HG03565 (cell line): ENCODE results near the gene CHI3L1.

Source experiments
- ATAC-seq: cut with Tn5 transposase; IDR thresholded peaks from one replicate; pipeline ENCODE4 v1.9.1; 2021; ENCODE audit warnings: mild to moderate bottlenecking, moderate library complexity; ENCODE audit not compliant: unreplicated experiment

CHI3L1 gene

GRCh38 chr1:203153051-203153988 lies 33.2 kb downstream of the CHI3L1 start:
- no peak for ATAC-seq

- ATAC-seq: no peak
Observed at GRCh38 chr1:203152158-203153034, 34.1 kb downstream of the CHI3L1 start.

DNA sequence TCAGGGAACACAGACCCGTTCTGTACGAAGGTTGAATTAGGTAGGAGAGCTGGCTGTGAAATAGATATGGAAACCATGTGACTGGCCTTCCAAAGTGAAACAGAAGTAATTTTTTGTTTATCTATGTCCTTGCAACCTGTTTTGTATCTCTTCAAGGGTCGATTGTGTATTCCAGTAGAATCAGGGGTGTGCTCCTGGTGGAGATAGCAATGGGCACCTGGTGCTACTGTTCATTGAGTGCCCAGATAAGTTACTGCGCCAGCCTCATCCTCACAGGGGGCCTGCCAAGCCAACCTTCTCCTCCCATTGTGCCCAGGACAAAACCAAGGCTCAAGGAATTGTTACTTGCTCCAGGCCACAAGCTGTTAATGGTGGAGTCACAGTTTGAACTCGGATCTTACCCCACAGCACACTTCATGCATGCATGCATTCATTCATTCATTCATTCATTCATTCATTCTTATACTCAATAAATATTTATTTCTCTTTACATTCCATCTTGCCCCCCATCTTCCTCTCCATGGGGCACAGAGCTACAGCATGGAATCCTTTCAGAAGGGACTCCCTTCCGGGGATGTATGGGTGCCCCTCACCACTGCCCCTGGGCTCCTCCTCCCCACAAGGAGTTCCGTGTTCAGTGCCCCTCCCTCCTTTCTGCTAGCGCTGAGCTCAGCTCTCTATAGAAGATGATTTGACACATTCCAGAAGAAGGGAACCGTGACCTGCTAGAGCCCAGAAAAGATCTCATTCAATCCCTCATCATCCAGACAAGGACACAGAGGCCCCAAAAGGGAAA lies 34.9 kb downstream of the CHI3L1 start:
- no peak for ATAC-seq

DNA sequence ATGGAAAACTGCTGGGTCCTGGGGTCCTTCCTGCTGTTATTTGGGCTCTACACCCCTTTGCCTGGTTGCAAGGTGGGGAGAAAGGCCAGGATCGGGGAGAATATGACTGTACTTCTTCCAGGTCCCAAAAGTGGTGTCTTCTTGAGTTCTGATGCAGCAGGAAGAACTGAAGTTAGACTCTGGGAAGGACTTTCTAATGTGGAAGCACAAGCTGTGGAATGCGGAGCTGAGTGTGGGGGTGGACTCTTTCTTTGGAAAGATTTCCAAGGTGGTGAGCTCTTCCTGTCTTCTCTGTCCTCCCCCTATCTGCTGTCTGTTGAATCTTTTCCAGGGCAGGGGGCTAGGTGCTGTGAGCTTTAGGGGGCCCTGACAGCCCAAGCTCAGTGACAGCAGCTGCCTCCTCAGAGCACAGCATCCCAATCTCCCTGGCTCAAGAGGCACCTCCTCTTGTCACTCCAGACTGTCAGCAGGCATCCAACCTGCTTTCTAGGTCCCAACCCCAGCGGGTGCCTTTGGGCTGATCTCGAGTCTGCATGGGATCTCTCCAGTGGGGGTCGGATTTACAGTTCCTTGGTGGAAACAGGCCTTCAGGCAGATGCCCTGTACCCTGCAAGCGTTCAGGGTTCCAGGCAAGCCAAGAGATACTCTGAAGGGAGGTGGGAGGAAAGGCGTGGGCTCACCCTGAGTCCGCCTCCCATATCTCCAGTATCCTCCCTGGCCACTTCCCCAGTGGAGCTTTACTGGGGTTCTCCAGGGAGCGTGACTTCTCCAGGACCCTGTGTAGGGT lies 35.8 kb downstream of the CHI3L1 start:
- ATAC-seq: no peak

- ATAC-seq: no peak
Observed at GRCh38 chr1:203149188-203149840, 37.2 kb downstream of the CHI3L1 start.

DNA sequence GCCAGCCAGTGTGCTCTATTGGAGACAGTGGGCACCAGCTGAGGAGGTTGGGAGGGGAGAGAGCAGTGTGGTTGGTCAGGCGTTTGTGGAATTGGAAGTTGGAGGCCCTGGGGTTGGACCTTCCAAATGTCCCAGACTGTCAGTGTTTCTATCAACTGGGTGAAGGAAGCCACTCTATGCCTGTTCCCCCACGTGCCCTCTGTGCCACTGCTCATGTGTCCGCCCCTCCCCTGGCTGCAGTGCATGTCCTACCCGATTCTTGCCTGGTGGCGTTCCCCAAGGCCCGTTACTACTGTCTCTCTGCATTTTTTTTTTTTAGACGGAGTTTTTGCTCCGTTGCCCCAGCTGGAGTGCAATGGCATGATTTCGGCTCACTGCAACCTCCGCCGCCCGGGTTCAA lies 37.9 kb downstream of the CHI3L1 start:
- ATAC-seq: no peak

GRCh38 chr1:203148127-203148526 lies 38.4 kb downstream of the CHI3L1 start:
- ATAC-seq: no peak

DNA sequence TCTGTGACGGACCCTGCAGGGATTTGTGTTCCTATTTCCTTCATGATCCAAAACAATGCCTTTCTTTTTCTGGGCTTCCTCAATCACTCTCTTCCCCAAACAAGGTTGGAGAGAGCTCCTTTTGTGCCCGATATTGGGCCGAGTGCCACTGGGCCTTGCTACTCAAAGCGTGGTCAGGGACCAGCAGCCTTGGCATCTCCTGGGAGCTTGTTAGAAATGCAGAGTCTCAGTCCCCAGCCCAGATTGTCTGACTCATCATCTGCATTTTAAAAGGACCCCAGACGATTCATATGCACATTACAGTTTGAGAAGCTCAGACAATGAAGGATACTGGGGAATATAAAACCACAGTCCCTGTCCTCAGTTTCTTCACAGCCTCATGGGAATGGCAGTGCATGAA lies 39.1 kb downstream of the CHI3L1 start:
- no peak for ATAC-seq

- ATAC-seq: no peak
Observed at GRCh38 chr1:203146537-203146936, 40.0 kb downstream of the CHI3L1 start.

DNA sequence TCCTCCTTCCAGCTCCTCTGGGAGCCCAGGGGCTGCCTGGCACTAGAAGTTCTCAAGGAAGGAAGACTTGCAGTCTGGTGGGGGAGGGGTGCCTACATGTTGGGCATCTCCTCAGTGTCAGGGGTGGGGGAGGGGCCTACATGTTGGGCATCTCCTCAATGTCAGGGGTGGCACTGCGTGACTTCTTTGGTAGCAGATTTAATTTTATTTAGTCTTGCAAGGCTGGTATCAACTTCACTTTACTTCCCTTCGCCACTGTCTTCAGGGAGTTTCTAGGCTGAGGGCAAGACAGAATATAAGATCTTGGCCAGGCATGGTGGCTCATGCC lies 40.5 kb downstream of the CHI3L1 start:
- ATAC-seq: no peak

DNA sequence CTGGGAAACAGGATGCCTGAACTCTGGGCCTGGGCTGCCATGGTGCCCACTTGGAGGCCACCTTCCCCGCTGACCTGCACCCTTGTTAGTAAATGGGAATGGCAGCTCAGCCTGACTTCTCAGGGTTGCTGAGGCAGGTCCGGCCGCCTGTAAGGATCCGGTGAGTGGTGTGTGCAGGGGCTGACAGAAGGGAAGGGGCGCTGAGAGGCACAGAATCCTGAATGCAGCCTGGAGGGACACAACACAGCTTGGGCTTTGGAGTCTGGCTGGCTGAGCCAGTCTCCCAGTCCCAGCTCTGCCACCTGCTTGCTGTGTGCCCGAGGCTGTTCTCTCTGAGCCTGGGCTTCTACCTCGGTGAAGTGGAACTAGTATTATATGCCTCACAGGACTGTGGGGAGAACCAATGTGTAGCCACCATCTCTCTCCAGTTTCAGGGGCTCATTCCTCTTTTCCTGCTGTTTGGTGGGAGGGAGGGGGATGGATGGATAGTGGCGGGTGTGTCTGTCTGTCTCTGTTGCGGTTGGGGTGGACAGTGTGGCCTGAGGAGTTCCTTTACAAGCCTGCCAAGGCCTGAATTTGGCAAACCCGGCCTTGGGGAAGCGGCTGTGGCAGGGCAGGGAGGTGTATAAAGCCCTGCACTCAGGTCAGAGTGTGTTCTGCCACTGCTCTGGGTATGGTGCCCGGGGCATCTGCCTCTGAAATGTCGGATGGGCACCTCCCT lies 41.0 kb downstream of the CHI3L1 start:
- no peak for ATAC-seq

- ATAC-seq: no peak
Observed at GRCh38 chr1:203144661-203145060, 41.8 kb downstream of the CHI3L1 start.

- ATAC-seq: no peak
Observed at GRCh38 chr1:203143641-203144040, 42.9 kb downstream of the CHI3L1 start.

DNA sequence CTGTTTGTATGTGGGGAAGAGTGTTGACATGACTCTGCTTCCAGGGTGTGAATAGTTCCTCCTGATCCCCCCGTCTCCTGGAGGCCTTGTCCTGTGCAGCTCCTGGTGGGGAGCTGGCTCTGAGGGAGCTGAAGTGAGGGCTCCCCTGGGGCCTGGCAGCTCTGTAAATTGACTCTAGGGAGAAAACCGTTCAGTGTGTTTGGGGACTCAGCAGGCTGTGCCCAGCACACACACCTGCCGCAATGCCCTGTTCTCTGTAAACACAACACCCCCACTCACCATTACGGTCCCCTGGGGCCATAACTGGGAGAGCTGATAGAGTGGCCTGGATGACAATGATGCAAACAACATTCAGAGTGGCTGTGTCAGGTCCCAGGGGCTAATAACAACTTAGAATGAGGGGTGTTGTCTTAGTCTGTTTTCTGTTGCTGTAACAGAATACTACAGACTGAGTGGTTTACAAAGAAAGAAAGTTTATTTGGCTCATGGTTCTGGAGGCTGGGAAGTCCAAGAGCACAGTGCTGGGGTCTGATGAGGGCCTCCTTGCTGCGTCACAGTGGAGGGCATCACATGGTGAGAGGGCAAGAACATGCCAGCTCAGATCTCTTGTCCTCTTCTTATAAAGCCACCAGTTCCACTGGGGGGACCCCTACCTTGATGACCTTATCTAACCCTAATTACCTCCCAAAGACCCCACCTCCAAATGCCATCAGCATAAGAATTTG lies 43.7 kb downstream of the CHI3L1 start:
- no peak for ATAC-seq

DNA sequence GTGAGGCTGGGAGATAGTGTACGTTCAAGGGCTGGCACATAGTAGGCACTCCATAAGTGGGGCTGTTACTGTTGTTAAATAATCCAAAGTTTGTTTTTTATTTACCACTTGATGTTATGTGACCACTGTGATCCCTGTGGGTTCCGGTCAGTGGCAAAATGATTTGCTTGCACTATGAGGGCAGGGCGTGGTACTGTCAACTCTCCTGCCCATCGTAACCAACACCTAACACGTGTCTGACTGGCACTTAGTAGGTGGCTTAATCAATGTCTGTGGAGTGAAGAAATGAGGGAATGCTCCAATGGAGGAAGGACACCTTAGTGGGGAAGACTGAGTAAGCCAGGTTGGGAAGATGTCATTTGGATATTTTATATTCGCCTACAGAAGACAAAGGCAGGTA lies 44.4 kb downstream of the CHI3L1 start:
- ATAC-seq: no peak

GRCh38 chr1:203140743-203141520 lies 45.6 kb downstream of the CHI3L1 start:
- no peak for ATAC-seq

DNA sequence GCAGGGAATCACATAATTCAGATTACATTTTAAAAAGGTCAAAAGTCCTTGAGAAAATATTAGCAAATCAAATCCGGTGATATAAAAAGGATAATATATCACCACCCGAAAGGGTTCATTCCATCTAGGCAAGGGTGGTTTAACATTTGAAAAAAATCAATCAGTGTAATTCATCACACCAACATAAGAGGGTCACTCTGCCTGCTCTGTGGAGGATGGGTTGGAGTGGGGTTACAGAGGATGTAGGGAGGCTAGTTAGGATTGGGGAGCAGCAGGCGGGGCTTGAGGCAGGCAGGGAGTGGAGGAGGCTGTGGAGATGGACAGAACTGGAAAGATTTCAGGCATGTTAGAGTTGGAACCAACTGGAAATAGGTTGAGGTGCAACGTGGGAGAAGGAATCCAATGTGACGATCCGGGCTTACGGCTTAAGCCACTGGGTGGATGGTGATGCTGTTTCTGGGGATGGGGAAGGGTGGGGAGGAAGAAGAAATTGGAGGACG lies 46.5 kb downstream of the CHI3L1 start:
- ATAC-seq: no peak

DNA sequence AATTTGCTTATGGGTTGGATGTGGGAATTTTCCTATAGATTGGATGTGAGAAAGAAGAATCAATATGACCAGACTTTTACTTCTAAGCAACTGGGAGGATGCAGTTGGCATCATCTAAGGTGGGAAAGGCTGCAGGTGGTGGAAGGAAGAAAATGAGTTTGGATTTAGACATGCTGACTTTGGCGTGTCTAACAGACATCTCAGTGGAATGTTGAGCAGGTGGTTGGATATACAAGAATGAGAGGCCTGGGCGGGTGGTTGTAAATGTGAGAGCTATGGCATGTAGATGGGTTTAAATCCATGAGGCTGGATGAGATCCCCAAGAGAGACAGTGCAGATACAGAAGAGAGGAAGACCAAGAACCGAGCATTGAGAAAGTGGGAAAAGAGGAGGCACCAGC lies 48.4 kb downstream of the CHI3L1 start:
- ATAC-seq: no peak
